Liver (tissue), 9 donors: Measurements from ENCODE around the gene KISS1. TPM values are rescaled to one million over a fixed set of nuclear protein-coding genes. Genes with fewer than 3 reads are reported as not detected.

Experiments
- DNase-seq: peaks from one replicate; pipeline ENCODE4 v3.0.0-alpha.2; 2017; ENCODE audit warnings: low spot score
- H3K27ac ChIP-seq, 2 donors: one replicate each; pipeline ENCODE4 v1.7.0; 2013; ENCODE audit warnings: inconsistent platforms in 2 of 2, low read length in 2 of 2, control low read depth in 1 of 2, low read depth in 1 of 2, mild to moderate bottlenecking in 1 of 2
- H3K27me3 ChIP-seq, 4 donors: one replicate each; pipeline versions ENCODE4 v1.6.1 to v1.7.0; 2013; ENCODE audit warnings: low read length in 3 of 4, inconsistent platforms in 1 of 4, mild to moderate bottlenecking in 1 of 4, moderate library complexity in 1 of 4; ENCODE audit not compliant: control insufficient read depth in 4 of 4, insufficient read depth in 4 of 4
- H3K36me3 ChIP-seq, 4 donors: one replicate each; pipeline versions ENCODE4 v1.6.1 to v1.7.0; 2013; ENCODE audit warnings: low read length in 3 of 4, mild to moderate bottlenecking in 3 of 4, low read depth in 1 of 4, moderate library complexity in 1 of 4; ENCODE audit not compliant: control insufficient read depth in 4 of 4, insufficient read depth in 3 of 4
- H3K4me1 ChIP-seq, 4 donors: one replicate each; pipeline versions ENCODE4 v1.6.1 to v1.7.0; 2013; ENCODE audit warnings: low read length in 3 of 4, mild to moderate bottlenecking in 3 of 4, moderate library complexity in 1 of 4; ENCODE audit not compliant: control insufficient read depth in 4 of 4, insufficient read depth in 4 of 4
- H3K4me3 ChIP-seq, 3 donors: one replicate each; pipeline versions ENCODE4 v1.6.1 to v1.7.0; 2013; ENCODE audit warnings: low read length in 3 of 3, control low read depth in 1 of 3, low read depth in 1 of 3, mild to moderate bottlenecking in 1 of 3
- H3K9ac ChIP-seq, 2 donors: one replicate each; pipeline ENCODE4 v1.7.0; 2013; ENCODE audit warnings: low read length in 2 of 2, mild to moderate bottlenecking in 2 of 2, moderate library complexity in 2 of 2, control low read depth in 1 of 2, low read depth in 1 of 2
- H3K9me3 ChIP-seq, 4 donors: one replicate each; pipeline versions ENCODE4 v1.6.1 to v1.7.0; 2013; ENCODE audit warnings: low read length in 3 of 4; ENCODE audit not compliant: control insufficient read depth in 4 of 4
- EGR1 ChIP-seq, 2 donors: IDR thresholded peaks; 2 replicates each; pipeline ENCODE4 v1.6.1; 2016 to 2018; ENCODE audit warnings: antibody characterized with exemption in 2 of 2, low read depth in 2 of 2
- FOXA1 ChIP-seq: IDR thresholded peaks from 2 replicates; pipeline ENCODE4 v1.6.1; 2016; ENCODE audit warnings: antibody characterized with exemption
- FOXA2 ChIP-seq: IDR thresholded peaks from 2 replicates; pipeline ENCODE4 v1.6.1; 2016; ENCODE audit warnings: antibody characterized with exemption
- GABPA ChIP-seq, 2 donors: IDR thresholded peaks in 1 of 2; conservative IDR thresholded peaks in 1 of 2; 2 replicates each; pipeline ENCODE4 v1.6.1; 2016; ENCODE audit warnings: antibody characterized with exemption in 2 of 2, mild to moderate bottlenecking in 1 of 2, moderate library complexity in 1 of 2
- HNF4A ChIP-seq, 2 donors: conservative IDR thresholded peaks; 2 replicates each; pipeline ENCODE4 v1.6.1; 2016; ENCODE audit warnings: antibody characterized with exemption in 2 of 2, mild to moderate bottlenecking in 2 of 2
- HNF4G ChIP-seq: IDR thresholded peaks from 2 replicates; pipeline ENCODE4 v1.6.1; 2016; ENCODE audit warnings: antibody characterized with exemption
- JUND ChIP-seq, 2 donors: IDR thresholded peaks; 2 replicates each; pipeline ENCODE4 v1.6.1; 2016; ENCODE audit warnings: antibody characterized with exemption in 2 of 2
- NR2F2 ChIP-seq: IDR thresholded peaks from 2 replicates; pipeline ENCODE4 v1.6.1; 2016; ENCODE audit warnings: antibody characterized with exemption
- RAD21 ChIP-seq, 2 donors: IDR thresholded peaks; 2 replicates each; pipeline ENCODE4 v1.6.1; 2016; ENCODE audit warnings: antibody characterized with exemption in 2 of 2, mild to moderate bottlenecking in 2 of 2
- RXRA ChIP-seq, 2 donors: IDR thresholded peaks; 2 replicates each; pipeline ENCODE4 v1.6.1; 2017 to 2018; ENCODE audit warnings: antibody characterized with exemption in 2 of 2, mild to moderate bottlenecking in 1 of 2
- SP1 ChIP-seq: IDR thresholded peaks from 2 replicates; pipeline ENCODE4 v1.6.1; 2018; ENCODE audit warnings: antibody characterized with exemption, mild to moderate bottlenecking
- TAF1 ChIP-seq: conservative IDR thresholded peaks from 2 replicates; pipeline ENCODE4 v1.6.1; 2016; ENCODE audit warnings: antibody characterized with exemption, mild to moderate bottlenecking
- YY1 ChIP-seq: IDR thresholded peaks from 2 replicates; pipeline ENCODE4 v1.6.1; 2016; ENCODE audit warnings: antibody characterized with exemption, mild to moderate bottlenecking
- WGBS: extraction: QIAGEN DNeasy Blood & Tissue Kit; methylation state at CpG from one replicate; pipeline ENCODE4 v1.1.7; 2013; 5-methylcytosine and 5-hydroxymethylcytosine counted together
- polyA plus RNA-seq, 2 donors: library from polyadenylated mRNA; stranded (reverse) in 1 of 2; unstranded in 1 of 2; fragments of 200-250 nt in 1 of 2; fragments of >200 nt in 1 of 2; fragmentation: Nextera tagmentation in 1 of 2; extraction: Ambion mirVana in 1 of 2; gene quantifications; one replicate each; pipeline versions ENCODE4 v1.2.1 to v1.2.3, GENCODE V29; 2013 to 2015
- total RNA-seq, 2 donors: library from RNA; depleted of rRNA; stranded (reverse); fragments of >200 nt; gene quantifications; one replicate each; pipeline ENCODE4 v1.2.3, GENCODE V29; 2014
- TF ChIP-seq, protein P1 (sequence below): fragments of 150-350 bp; IDR thresholded peaks from 2 replicates; pipeline ENCODE4 v1.5.1; 2017; ENCODE audit warnings: improper control_type of control experiment, low read depth, low read length; ENCODE audit not compliant: missing input control
- TF ChIP-seq, protein P2 (sequence below): IDR thresholded peaks from 2 replicates; pipeline ENCODE4 v1.6.1; 2016; ENCODE audit warnings: antibody characterized with exemption
- TF ChIP-seq, protein P3 (sequence below): IDR thresholded peaks from 2 replicates; pipeline ENCODE4 v1.6.1; 2016; ENCODE audit warnings: antibody characterized with exemption, mild to moderate bottlenecking
- TF ChIP-seq, protein P4 (sequence below): IDR thresholded peaks from 2 replicates; pipeline ENCODE4 v1.6.1; 2016; ENCODE audit warnings: antibody characterized with exemption
- TF ChIP-seq, protein P5 (sequence below): IDR thresholded peaks from 2 replicates; pipeline ENCODE4 v1.6.1; 2016; ENCODE audit warnings: antibody characterized with exemption
- donor health status: healthy.
- donor health status: healthy.
- donor health status: healthy.
- donor health status: healthy.
- donor health status: healthy.

KISS1 gene
- total and polyA plus RNA-seq, 4 donors, result 0.50 to 1.4 TPM; not detected in 2

DNA sequence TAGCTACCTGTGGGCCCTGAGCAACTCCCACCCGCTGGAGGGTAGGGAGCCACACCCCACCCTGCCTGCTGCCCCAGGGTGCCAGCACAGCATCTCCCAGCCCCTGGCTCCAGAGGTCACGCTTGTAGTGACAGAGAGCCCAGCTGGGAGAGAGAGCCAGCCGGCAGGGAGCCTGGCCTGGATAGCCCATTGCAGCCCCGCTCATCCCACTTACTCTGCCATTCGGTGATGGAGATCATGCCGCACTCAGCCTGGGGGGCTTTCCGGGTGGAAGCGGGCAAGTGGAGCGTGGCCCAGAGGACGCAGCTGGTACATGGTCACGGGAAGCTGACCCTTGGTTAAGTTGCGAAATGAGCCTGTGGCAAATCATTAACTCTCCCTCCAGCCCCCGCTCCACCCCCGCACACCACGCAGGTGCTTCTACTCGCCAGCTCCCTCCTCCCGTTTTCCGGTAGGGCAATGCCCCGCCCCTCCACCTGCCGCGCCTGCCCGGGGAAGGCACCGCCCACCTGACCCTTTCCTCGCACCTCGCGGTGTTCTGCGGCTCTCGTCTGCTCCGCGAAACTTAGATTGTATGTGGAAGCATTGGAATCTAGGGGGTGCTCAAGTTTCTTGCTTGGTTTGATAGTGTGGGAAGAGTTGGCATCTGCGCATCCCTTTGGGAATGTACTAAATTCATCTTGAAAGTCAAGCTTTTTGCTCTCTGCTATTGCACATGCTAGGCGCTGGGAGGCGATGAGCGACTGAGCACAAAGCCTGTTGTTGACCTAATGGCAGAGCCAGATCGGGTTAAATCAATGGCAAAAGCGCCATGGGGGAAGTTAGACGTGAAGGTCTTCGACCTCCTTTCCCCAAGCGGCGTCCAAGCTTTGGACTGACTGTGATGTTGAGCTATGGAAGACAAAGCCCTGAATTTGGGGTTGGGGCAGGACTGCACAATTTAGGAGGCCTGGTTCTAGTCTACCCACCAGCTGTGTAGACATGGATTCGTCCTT, 17.7 kb upstream of the KISS1 start, which contains the start of gene GOLT1A:
GOLT1A (minus strand) TSS at position 321 of the 995 bp plus-strand sequence; CDS start at position 239, 82 bp downstream.
- H3K27me3 ChIP-seq, result no peaks in the 10 kb centered on the region
- DNase-seq, result peak; percentile 78
- 8% methylated on average over 41 of the region's 41 CpGs for WGBS
- peaks cover 12 to 29% (median 17%) of the 10 kb centered on the region in 4 donors for H3K4me1 ChIP-seq
- peak within 1 kb of the TSS; percentile 61 to 72 for H3K9ac ChIP-seq
- TF ChIP-seq, protein P1, sequence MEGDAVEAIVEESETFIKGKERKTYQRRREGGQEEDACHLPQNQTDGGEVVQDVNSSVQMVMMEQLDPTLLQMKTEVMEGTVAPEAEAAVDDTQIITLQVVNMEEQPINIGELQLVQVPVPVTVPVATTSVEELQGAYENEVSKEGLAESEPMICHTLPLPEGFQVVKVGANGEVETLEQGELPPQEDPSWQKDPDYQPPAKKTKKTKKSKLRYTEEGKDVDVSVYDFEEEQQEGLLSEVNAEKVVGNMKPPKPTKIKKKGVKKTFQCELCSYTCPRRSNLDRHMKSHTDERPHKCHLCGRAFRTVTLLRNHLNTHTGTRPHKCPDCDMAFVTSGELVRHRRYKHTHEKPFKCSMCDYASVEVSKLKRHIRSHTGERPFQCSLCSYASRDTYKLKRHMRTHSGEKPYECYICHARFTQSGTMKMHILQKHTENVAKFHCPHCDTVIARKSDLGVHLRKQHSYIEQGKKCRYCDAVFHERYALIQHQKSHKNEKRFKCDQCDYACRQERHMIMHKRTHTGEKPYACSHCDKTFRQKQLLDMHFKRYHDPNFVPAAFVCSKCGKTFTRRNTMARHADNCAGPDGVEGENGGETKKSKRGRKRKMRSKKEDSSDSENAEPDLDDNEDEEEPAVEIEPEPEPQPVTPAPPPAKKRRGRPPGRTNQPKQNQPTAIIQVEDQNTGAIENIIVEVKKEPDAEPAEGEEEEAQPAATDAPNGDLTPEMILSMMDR, result peak; percentile 83
- TF ChIP-seq FOXA2 (peak; percentile 84), EGR1 (IDR thresholded peaks at IDR 0.05; ENCODE audit: low read depth in 2 of 2) (peak; percentile 99 to 100), RAD21 (IDR thresholded peaks at IDR 0.05) (peak; percentile 90 to 97), SP1 (peak; percentile 71), JUND (IDR thresholded peaks at IDR 0.05) (peak in 1 of 2 donors; percentile 46), FOXA1 (peak; percentile 76), TAF1 (no peak), NR2F2 (peak; percentile 36), RXRA (IDR thresholded peaks at IDR 0.05) (peak; percentile 78 to 85), GABPA (IDR thresholded peaks at IDR 0.05 in 1 of 2, conservative IDR thresholded peaks at IDR 0.05 in 1 of 2) (peak in 1 of 2 donors; percentile 80), HNF4G (no peak), HNF4A (conservative IDR thresholded peaks at IDR 0.05) (peak; percentile 72 to 83), YY1 (peak; percentile 82)
- TF ChIP-seq, protein P2, sequence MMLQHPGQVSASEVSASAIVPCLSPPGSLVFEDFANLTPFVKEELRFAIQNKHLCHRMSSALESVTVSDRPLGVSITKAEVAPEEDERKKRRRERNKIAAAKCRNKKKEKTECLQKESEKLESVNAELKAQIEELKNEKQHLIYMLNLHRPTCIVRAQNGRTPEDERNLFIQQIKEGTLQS, result no peak
- TF ChIP-seq, protein P3, sequence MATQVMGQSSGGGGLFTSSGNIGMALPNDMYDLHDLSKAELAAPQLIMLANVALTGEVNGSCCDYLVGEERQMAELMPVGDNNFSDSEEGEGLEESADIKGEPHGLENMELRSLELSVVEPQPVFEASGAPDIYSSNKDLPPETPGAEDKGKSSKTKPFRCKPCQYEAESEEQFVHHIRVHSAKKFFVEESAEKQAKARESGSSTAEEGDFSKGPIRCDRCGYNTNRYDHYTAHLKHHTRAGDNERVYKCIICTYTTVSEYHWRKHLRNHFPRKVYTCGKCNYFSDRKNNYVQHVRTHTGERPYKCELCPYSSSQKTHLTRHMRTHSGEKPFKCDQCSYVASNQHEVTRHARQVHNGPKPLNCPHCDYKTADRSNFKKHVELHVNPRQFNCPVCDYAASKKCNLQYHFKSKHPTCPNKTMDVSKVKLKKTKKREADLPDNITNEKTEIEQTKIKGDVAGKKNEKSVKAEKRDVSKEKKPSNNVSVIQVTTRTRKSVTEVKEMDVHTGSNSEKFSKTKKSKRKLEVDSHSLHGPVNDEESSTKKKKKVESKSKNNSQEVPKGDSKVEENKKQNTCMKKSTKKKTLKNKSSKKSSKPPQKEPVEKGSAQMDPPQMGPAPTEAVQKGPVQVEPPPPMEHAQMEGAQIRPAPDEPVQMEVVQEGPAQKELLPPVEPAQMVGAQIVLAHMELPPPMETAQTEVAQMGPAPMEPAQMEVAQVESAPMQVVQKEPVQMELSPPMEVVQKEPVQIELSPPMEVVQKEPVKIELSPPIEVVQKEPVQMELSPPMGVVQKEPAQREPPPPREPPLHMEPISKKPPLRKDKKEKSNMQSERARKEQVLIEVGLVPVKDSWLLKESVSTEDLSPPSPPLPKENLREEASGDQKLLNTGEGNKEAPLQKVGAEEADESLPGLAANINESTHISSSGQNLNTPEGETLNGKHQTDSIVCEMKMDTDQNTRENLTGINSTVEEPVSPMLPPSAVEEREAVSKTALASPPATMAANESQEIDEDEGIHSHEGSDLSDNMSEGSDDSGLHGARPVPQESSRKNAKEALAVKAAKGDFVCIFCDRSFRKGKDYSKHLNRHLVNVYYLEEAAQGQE, result peak; percentile 34
- TF ChIP-seq, protein P4, sequence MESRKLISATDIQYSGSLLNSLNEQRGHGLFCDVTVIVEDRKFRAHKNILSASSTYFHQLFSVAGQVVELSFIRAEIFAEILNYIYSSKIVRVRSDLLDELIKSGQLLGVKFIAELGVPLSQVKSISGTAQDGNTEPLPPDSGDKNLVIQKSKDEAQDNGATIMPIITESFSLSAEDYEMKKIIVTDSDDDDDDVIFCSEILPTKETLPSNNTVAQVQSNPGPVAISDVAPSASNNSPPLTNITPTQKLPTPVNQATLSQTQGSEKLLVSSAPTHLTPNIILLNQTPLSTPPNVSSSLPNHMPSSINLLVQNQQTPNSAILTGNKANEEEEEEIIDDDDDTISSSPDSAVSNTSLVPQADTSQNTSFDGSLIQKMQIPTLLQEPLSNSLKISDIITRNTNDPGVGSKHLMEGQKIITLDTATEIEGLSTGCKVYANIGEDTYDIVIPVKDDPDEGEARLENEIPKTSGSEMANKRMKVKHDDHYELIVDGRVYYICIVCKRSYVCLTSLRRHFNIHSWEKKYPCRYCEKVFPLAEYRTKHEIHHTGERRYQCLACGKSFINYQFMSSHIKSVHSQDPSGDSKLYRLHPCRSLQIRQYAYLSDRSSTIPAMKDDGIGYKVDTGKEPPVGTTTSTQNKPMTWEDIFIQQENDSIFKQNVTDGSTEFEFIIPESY, result peak; percentile 96
- TF ChIP-seq, protein P5, sequence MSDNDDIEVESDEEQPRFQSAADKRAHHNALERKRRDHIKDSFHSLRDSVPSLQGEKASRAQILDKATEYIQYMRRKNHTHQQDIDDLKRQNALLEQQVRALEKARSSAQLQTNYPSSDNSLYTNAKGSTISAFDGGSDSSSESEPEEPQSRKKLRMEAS, result peak; percentile 98
- H3K36me3 ChIP-seq, result peaks cover 0 to 2% (median 0%) of the 10 kb centered on the region in 4 donors
- H3K9me3 ChIP-seq, result no peaks in the 10 kb centered on the region
- peak within 1 kb of the TSS; percentile 83 to 96 for H3K27ac ChIP-seq
- H3K4me3 ChIP-seq, result peak within 1 kb of the TSS; percentile 64 to 74 (median 71)
